RWPE1 (cell line): ENCODE data around the gene KCNG2.

Source experiments
- CTCF ChIA-PET: fragments of 350-600 bp; sonication (Branson Sonifier 250); formaldehyde crosslinking; extraction: SDS; loops from one replicate; lab custom pipeline; 2021; lab: Yijun Ruan, JAX
- POLR2A ChIA-PET: fragments of 400-600 bp; formaldehyde crosslinking; extraction: SDS; loops from one replicate; lab custom pipeline; 2020; ENCODE audit warnings: antibody characterized with exemption; ENCODE audit not compliant: low non-redundant PET; lab: Yijun Ruan, JAX
- DNase-seq: peaks from one replicate; pipeline ENCODE4 v3.0.0; 2012; ENCODE audit warnings: low spot score
- H3K27ac ChIP-seq: fragments of 450-650 bp; 2 replicates; pipeline ENCODE4 v1.5.1; 2017
- CTCF ChIP-seq: fragments of 450-650 bp; conservative IDR thresholded peaks from 2 replicates; pipeline ENCODE4 v1.5.1; 2017; ENCODE audit warnings: low read depth, mild to moderate bottlenecking

Gene KCNG2

DNA sequence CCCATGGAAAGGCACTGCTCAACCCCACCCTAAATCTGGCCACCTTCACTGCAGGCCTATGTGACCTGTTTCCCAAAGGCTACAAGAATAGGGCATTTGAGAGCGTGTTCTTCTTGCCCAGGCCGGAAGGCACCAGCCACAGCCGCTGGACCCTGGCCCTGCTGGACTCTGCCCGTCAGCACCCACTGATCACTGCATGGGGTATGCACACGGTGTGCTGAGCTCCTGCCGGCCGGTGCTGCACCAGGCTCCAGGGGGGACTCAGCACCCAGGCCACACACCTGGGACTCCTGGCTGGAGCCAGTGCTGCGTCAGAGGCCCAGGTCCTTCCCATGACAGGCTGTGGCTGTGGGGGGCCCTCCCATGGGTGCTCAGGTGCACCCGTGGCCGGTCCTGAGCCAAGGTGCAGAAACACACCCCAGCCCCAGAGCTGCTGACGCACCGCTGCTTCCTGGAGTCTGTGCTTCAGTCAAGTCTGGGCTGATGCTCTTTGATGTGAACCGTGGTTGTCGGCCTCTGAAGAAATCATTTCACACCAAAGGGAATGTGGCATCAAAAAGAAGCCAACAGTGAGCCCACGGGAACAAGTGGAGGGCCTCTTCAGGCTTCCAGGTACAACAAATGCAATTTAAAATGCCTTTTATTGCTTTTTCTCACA is 6.5 kb downstream of the KCNG2 start:
- ChIA-PET CTCF (no interaction called here), POLR2A (no interaction called here)

DNA sequence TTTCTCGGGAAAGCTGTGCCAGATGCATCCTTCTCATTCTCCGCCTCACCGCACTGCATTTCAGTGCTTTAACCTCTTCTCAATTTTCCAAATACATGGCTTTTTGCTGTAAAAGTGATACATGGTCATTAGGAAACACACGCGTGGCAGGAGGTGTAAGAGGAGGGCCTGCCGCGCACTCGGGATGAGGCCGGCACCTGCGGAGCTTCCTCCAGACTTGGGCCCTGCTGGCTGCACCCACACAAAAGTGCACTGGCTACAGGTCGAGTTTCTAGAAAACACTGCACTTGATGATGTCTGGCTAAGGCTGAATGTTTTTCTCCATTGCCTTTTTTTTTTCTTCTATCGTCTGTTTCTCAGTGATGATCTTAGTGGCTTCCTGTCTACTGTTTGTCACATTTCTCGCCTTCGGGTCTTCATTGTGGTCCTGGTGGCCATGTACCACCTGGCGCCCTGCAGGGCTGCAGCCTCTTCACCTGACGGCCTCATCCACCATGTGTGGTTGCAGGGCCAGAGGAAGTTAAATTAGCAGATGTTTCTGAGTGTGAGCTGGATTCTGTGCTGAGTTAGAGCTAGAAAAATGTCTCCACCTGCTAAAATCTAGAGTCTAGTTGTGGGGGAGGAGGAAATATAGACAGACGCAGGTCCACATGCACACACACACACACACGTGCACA is 7.6 kb downstream of the KCNG2 start:
- no peak for TF ChIP-seq CTCF
- no peak overlapping the region for H3K27ac ChIP-seq
- POLR2A ChIA-PET, result no interaction called here
- CTCF ChIA-PET, result no interaction called here
- DNase-seq, result no peak

More for the DNA sequence above, 6.5 kb downstream of the KCNG2 start:
- no peak for DNase-seq
- no peak overlapping the region for H3K27ac ChIP-seq
- TF ChIP-seq CTCF, result no peak

DNA sequence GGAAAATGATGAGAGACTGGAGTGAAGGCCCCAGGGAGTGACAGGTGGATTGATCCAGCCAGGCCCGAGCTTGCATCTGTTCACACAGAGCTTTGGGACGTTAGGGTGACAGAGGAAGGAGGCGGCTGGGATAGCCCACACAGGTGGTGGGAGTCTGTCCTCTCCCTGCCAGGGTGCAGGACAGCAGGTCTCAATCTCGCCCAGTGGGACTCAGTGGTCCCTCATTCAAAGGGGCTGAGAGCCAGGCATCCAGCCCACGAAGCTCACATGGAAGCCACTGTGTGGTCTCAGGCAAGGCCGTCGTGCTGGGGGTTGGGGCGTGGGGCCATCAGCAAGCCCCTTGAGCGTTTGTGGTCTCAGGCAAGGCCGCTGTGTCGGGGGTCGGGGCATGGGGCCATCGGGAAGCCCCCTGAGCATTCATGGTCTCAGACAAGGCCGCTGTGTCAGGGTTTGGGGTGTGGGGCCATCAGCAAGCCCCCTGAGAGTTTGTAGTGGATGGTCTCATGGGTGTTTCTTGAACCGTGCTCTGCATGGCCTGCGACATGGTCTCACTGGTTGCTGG is 8.3 kb downstream of the KCNG2 start:
- ChIA-PET CTCF (no interaction called here), POLR2A (no interaction called here)
- TF ChIP-seq CTCF, result no peak
- no peak for DNase-seq
- no peak overlapping the region for H3K27ac ChIP-seq

- TF ChIP-seq CTCF, result no peak
- ChIA-PET CTCF (no interaction called here), POLR2A (no interaction called here)
- H3K27ac ChIP-seq, result no peak overlapping the region
- no peak for DNase-seq
Measured at GRCh38 chr18:79806976-79807841, 9.5 kb downstream of the KCNG2 start.

DNA sequence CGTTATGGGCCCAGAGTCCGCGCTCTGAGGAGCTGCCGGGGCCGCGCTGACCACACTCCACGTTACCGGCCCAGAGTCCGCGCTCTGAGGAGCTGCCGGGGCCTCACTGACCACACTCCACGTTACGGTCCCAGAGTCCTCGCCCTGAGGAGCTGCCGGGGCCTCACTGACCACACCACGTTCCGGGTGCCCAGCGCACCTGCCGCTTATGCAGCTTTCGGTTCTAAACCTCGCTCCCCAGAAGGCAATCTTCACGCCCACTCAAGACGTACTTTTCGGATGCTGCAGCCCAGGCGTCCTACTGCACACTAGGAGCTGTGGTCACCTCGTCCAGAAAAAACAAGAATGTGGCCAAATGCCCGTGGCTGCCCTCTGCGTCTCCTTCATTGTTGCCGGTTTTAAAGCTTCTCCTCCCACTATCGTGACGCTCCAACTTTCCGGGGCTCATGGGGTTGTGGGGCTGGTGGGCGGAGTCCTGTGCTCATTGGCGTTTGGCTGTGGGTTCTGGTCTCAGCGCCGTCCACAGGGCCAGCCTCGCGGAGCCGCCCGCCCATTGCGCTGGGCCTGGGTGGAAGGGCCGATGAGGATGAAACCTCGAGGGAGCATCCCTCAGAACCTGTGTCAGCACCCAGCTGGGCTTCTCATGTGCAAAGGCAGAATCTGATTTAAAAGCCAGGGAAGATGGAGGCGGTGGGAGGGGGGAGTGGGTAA is 11.9 kb downstream of the KCNG2 start:
- POLR2A ChIA-PET, result no interaction called here
- no peak for TF ChIP-seq CTCF
- no peak for DNase-seq
- CTCF ChIA-PET, result interaction anchor here (0.6 to 0.7 kb wide), 2 partner anchors 179 to 1141 kb away, joined by 3 to 4 read pairs; no protein-coding TSS in a partner anchor
- no peak overlapping the region for H3K27ac ChIP-seq
